NCI-H510A (cell line): Measurements from ENCODE around the gene DDI2.
A peak's percentile ranks its signal among the peaks of the same experiment; 100 is the strongest.
"Not testable (repeated sequence)": the region's sequence is repeated elsewhere in the genome, so short reads cannot be mapped to it uniquely, and the experiment has no call there.

ENCODE experiments used
- DNase-seq: peaks from one replicate; lab custom pipeline; 2025; lab: John Stamatoyannopoulos, UW

DDI2 gene

GRCh38 chr1:15617173-15618076, at the start of gene DDI2:
Gene DDI2, plus strand, starts transcription at chr1:15617458. Its CDS starts 213 bp downstream, at chr1:15617671.
- DNase-seq: peak; percentile 99

- no peak for DNase-seq
Measured at GRCh38 chr1:15568387-15569073, 48.7 kb upstream of the DDI2 start.

GRCh38 chr1:15570861-15571260, 46.4 kb upstream of the DDI2 start:
- no peak for DNase-seq

GRCh38 chr1:15571266-15571665, 46.0 kb upstream of the DDI2 start:
- no peak for DNase-seq

GRCh38 chr1:15573477-15573876, 43.8 kb upstream of the DDI2 start:
- no peak for DNase-seq

- no peak for DNase-seq
Measured at GRCh38 chr1:15574741-15575140, 42.5 kb upstream of the DDI2 start.

- no peak for DNase-seq
Measured at GRCh38 chr1:15575549-15576150, 41.6 kb upstream of the DDI2 start.

GRCh38 chr1:15577691-15578090, 39.6 kb upstream of the DDI2 start:
- DNase-seq: peak; percentile 73

- DNase-seq: no peak
Measured at GRCh38 chr1:15578921-15579682, 38.2 kb upstream of the DDI2 start.

GRCh38 chr1:15579683-15580047, 37.6 kb upstream of the DDI2 start:
- DNase-seq: no peak

GRCh38 chr1:15583016-15583706, 34.1 kb upstream of the DDI2 start:
- DNase-seq: no peak

GRCh38 chr1:15584489-15585363, 32.5 kb upstream of the DDI2 start, which contains the start of gene AGMAT:
Gene AGMAT, minus strand, starts transcription at chr1:15585051. Its CDS starts 84 bp downstream, at chr1:15584967.
- DNase-seq: peak; percentile 63

- DNase-seq: no peak
Measured at GRCh38 chr1:15592285-15592684, 25.0 kb upstream of the DDI2 start.

GRCh38 chr1:15595809-15596617, 21.2 kb upstream of the DDI2 start:
- no peak for DNase-seq

GRCh38 chr1:15598436-15598835, 18.8 kb upstream of the DDI2 start:
- no peak for DNase-seq

- peak; percentile 100 for DNase-seq
Measured at GRCh38 chr1:15603050-15603965, 13.9 kb upstream of the DDI2 start.

GRCh38 chr1:15603966-15604282, 13.3 kb upstream of the DDI2 start:
- DNase-seq: not testable (repeated sequence)

GRCh38 chr1:15604400-15604799, 12.9 kb upstream of the DDI2 start:
- not testable (repeated sequence) for DNase-seq
